ENCODE measurements around the gene FAM98A. TPM values are rescaled to one million over a fixed set of nuclear protein-coding genes. Genes with fewer than 3 reads are reported as not detected.

Gene FAM98A
- total and polyA plus RNA-seq, 9 of the 15 experiments (the other 6 are each of a cell fraction or from before 2014, with no cell fraction given) = 16.5 to 238 (median 44.6) TPM

GRCh38 chr2:33599175-33599942 lies at the start of gene FAM98A (continued):
- TF ChIP-seq ESRRB (CRISPR knock-in tag; IDR thresholded peaks at IDR 0.05; ENCODE audit: borderline replicate concordance) (no peak), TCF3 (CRISPR knock-in tag; IDR thresholded peaks at IDR 0.05) (no peak), CHD4 (IDR thresholded peaks at IDR 0.05; ENCODE audit: insufficient read depth, insufficient replicate concordance, low read depth, low read length, poor library complexity, severe bottlenecking) (no peak), ZNF133 (CRISPR knock-in tag; IDR thresholded peaks at IDR 0.05) (no peak), CTBP1 (IDR thresholded peaks at IDR 0.05; ENCODE audit: borderline replicate concordance) (peak; percentile 56), SUPT5H (IDR thresholded peaks at IDR 0.05) (peak; percentile 62; the same call in 1 of the 2 replicates), ZBTB33 (CRISPR knock-in tag; IDR thresholded peaks at IDR 0.05) (peak; percentile 89), NCOA1 (IDR thresholded peaks at IDR 0.05; ENCODE audit: low read depth) (no peak), ZBTB1 (CRISPR knock-in tag; IDR thresholded peaks at IDR 0.05; ENCODE audit: borderline replicate concordance, low read depth) (no peak), GATAD2B (IDR thresholded peaks at IDR 0.05; ENCODE audit: borderline replicate concordance) (no peak), L3MBTL2 (IDR thresholded peaks at IDR 0.05) (peak; percentile 98), SAP30 (IDR thresholded peaks at IDR 0.05; ENCODE audit: borderline replicate concordance, insufficient read depth, low read depth, low read length, poor library complexity, severe bottlenecking) (peak; percentile 25), KDM1A (IDR thresholded peaks at IDR 0.05) (no peak), LCOR (CRISPR knock-in tag; IDR thresholded peaks at IDR 0.05) (0 out of 2 replicates have a peak, but pooled peaks have one; percentile 49), GTF2A2 (tag; IDR thresholded peaks at IDR 0.05) (no peak), SAFB (IDR thresholded peaks at IDR 0.05; ENCODE audit: borderline replicate concordance, low read depth, low read length) (peak; percentile 85; the same call in 1 of the 2 replicates), ZBTB17 (CRISPR knock-in tag; IDR thresholded peaks at IDR 0.05) (peak; percentile 58; the same call in 1 of the 2 replicates), POU5F1 (IDR thresholded peaks at IDR 0.05; ENCODE audit: borderline replicate concordance, low read depth, low read length, partially characterized antibody) (peak; percentile 78), SMARCC2 (IDR thresholded peaks at IDR 0.05; ENCODE audit: low read depth) (no peak)
- TF ChIP-seq, protein P1, sequence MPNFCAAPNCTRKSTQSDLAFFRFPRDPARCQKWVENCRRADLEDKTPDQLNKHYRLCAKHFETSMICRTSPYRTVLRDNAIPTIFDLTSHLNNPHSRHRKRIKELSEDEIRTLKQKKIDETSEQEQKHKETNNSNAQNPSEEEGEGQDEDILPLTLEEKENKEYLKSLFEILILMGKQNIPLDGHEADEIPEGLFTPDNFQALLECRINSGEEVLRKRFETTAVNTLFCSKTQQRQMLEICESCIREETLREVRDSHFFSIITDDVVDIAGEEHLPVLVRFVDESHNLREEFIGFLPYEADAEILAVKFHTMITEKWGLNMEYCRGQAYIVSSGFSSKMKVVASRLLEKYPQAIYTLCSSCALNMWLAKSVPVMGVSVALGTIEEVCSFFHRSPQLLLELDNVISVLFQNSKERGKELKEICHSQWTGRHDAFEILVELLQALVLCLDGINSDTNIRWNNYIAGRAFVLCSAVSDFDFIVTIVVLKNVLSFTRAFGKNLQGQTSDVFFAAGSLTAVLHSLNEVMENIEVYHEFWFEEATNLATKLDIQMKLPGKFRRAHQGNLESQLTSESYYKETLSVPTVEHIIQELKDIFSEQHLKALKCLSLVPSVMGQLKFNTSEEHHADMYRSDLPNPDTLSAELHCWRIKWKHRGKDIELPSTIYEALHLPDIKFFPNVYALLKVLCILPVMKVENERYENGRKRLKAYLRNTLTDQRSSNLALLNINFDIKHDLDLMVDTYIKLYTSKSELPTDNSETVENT (CRISPR knock-in tag; IDR thresholded peaks at IDR 0.05) = no peak
- TF ChIP-seq, protein P2, sequence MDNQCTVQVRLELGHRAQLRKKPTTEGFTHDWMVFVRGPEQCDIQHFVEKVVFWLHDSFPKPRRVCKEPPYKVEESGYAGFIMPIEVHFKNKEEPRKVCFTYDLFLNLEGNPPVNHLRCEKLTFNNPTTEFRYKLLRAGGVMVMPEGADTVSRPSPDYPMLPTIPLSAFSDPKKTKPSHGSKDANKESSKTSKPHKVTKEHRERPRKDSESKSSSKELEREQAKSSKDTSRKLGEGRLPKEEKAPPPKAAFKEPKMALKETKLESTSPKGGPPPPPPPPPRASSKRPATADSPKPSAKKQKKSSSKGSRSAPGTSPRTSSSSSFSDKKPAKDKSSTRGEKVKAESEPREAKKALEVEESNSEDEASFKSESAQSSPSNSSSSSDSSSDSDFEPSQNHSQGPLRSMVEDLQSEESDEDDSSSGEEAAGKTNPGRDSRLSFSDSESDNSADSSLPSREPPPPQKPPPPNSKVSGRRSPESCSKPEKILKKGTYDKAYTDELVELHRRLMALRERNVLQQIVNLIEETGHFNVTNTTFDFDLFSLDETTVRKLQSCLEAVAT (IDR thresholded peaks at IDR 0.05) = no peak
